GM18868 (cell line): ENCODE results near the gene ZRANB3.
"Not testable (repeated sequence)": the region's sequence is repeated elsewhere in the genome, so short reads cannot be mapped to it uniquely, and the experiment has no call there.

ENCODE experiments used
- ATAC-seq: cut with Tn5 transposase; IDR thresholded peaks from one replicate; pipeline ENCODE4 v1.9.1; 2021; ENCODE audit warnings: mild to moderate bottlenecking, moderate library complexity; ENCODE audit not compliant: unreplicated experiment

The ZRANB3 gene

DNA sequence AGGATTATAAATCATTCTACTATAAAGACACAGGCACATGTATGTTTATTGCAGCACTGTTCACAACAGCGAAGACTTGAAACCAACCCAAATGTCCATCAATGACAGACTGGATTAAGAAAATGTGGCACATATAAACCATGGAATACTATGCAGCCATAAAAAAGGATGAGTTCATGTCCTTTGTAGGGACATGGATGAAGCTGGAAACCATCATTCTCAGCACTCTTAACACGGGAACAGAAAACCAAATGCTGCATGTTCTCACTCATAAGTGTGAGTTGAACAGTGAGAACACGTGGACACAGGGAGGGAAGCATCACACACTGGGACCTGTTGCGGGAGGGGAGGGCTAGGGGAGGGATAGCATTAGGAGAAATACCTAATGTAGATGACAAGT, 441.4 kb downstream of the ZRANB3 start:
- ATAC-seq: not testable (repeated sequence)
